ENCODE results near the gene GPR68. TPM values are rescaled to one million over a fixed set of nuclear protein-coding genes. Genes with fewer than 3 reads are reported as not detected.

The GPR68 gene
- polyA plus RNA-seq, 1 donor (not counting 4 experiments of a cell fraction or from before 2014, with no cell fraction given), result 1.2 TPM

- Histone ChIP-seq H3K9me3 (ENCODE audit: control insufficient read depth, low read depth, low read length) (no peaks in the 10 kb centered on the region), H3K4me2 (ENCODE audit: control insufficient read depth, extremely low read depth, insufficient read depth, low read depth, low read length) (no peak overlapping the region), H3K36me3 (ENCODE audit: control insufficient read depth in 2 of 2, extremely low read depth in 1 of 2, insufficient read depth in 2 of 2, low read length in 2 of 2) (peaks cover 8 to 13% of the 10 kb centered on the region in 2 experiments), H3K4me1 (ENCODE audit: control insufficient read depth, extremely low read depth, insufficient read depth, low read length) (no peaks in the 10 kb centered on the region), H3K27ac (ENCODE audit: control insufficient read depth, insufficient read depth, low read length) (no peak overlapping the region), H4K20me1 (ENCODE audit: control insufficient read depth, extremely low read depth, insufficient read depth, low read length) (no peaks in the 10 kb centered on the region), H3K79me2 (ENCODE audit: control insufficient read depth, insufficient read depth, low read length) (no peaks in the 10 kb centered on the region), H3K9ac (ENCODE audit: control insufficient read depth, extremely low read depth, insufficient read depth, low read length) (no peak overlapping the region), H3K27me3 (ENCODE audit: control insufficient read depth, extremely low read depth, insufficient read depth, low read length) (no peaks in the 10 kb centered on the region), H2AFZ (ENCODE audit: control insufficient read depth, low read length) (no peak overlapping the region), H3K9me1 (ENCODE audit: control insufficient read depth, extremely low read depth, insufficient read depth, low read length) (no peaks in the 10 kb centered on the region), H3K4me3 (ENCODE audit: control insufficient read depth in 2 of 3, extremely low read depth in 1 of 3, insufficient read depth in 2 of 3, low read depth in 1 of 3, low read length in 3 of 3) (no peak overlapping the region)
- dilution Hi-C loops (cut with MboI; ENCODE audit: extremely low pct_ligation_motif_present, low sequenced_read_pairs), result no loop called here
- TF ChIP-seq EZH2 (IDR thresholded peaks at IDR 0.05; ENCODE audit: low read length), result no peak
- no peak for TF ChIP-seq CTCF (optimal IDR thresholded peaks at IDR 0.05 in 1 of 3, IDR thresholded peaks at IDR 0.05 in 1 of 3, conservative IDR thresholded peaks at IDR 0.05 in 1 of 3; ENCODE audit: extremely low read depth in 1 of 3, insufficient read depth in 2 of 3, low read length in 3 of 3)
- DNase-seq (ENCODE audit: low read depth, low spot score) (no peak), FAIRE-seq (no peak)
These were observed 57.2 kb downstream of the GPR68 start for GRCh38 chr14:91187271-91187670.

- Histone ChIP-seq H3K36me3 (ENCODE audit: control insufficient read depth in 2 of 2, extremely low read depth in 1 of 2, insufficient read depth in 2 of 2, low read length in 2 of 2) (peaks cover 8 to 13% of the 10 kb centered on the region in 2 experiments), H4K20me1 (ENCODE audit: control insufficient read depth, extremely low read depth, insufficient read depth, low read length) (no peaks in the 10 kb centered on the region), H3K4me3 (ENCODE audit: control insufficient read depth in 2 of 3, extremely low read depth in 1 of 3, insufficient read depth in 2 of 3, low read depth in 1 of 3, low read length in 3 of 3) (no peak overlapping the region), H3K27ac (ENCODE audit: control insufficient read depth, insufficient read depth, low read length) (no peak overlapping the region), H3K27me3 (ENCODE audit: control insufficient read depth, extremely low read depth, insufficient read depth, low read length) (no peaks in the 10 kb centered on the region), H3K4me1 (ENCODE audit: control insufficient read depth, extremely low read depth, insufficient read depth, low read length) (no peaks in the 10 kb centered on the region), H3K9me3 (ENCODE audit: control insufficient read depth, low read depth, low read length) (no peaks in the 10 kb centered on the region), H3K79me2 (ENCODE audit: control insufficient read depth, insufficient read depth, low read length) (no peaks in the 10 kb centered on the region), H3K4me2 (ENCODE audit: control insufficient read depth, extremely low read depth, insufficient read depth, low read depth, low read length) (no peak overlapping the region), H3K9ac (ENCODE audit: control insufficient read depth, extremely low read depth, insufficient read depth, low read length) (no peak overlapping the region), H2AFZ (ENCODE audit: control insufficient read depth, low read length) (no peak overlapping the region), H3K9me1 (ENCODE audit: control insufficient read depth, extremely low read depth, insufficient read depth, low read length) (no peaks in the 10 kb centered on the region)
- dilution Hi-C loops (cut with MboI; ENCODE audit: extremely low pct_ligation_motif_present, low sequenced_read_pairs), result no loop called here
- DNase-seq (ENCODE audit: low read depth, low spot score) (peak; percentile 5), FAIRE-seq (no peak)
- TF ChIP-seq EZH2 (IDR thresholded peaks at IDR 0.05; ENCODE audit: low read length), result no peak
- no peak for TF ChIP-seq CTCF (optimal IDR thresholded peaks at IDR 0.05 in 1 of 3, IDR thresholded peaks at IDR 0.05 in 1 of 3, conservative IDR thresholded peaks at IDR 0.05 in 1 of 3; ENCODE audit: extremely low read depth in 1 of 3, insufficient read depth in 2 of 3, low read length in 3 of 3)
These were observed 57.9 kb downstream of the GPR68 start for GRCh38 chr14:91186515-91187066.

Measured in keratinocyte (primary cell).